Brain microvascular endothelial cell (primary cell): ENCODE data around the gene MAGIX.
"Not testable (repeated sequence)": the region's sequence is repeated elsewhere in the genome, so short reads cannot be mapped to it uniquely, and the experiment has no call there.

ENCODE experiments used
- DNase-seq: peaks from one replicate; pipeline ENCODE4 v3.0.0-alpha.2; 2020
- H3K27ac ChIP-seq: fragments of 250-450 bp; sonication (Bioruptor Pico); 2 replicates; pipeline ENCODE4 v1.5.1; 2020; ENCODE audit warnings: mild to moderate bottlenecking, moderate library complexity
- H3K27me3 ChIP-seq: fragments of 250-450 bp; sonication (Bioruptor Pico); replicated peaks from 2 replicates; pipeline ENCODE4 v1.5.1; 2020; ENCODE audit warnings: mild to moderate bottlenecking
- H3K36me3 ChIP-seq: fragments of 250-450 bp; sonication (Bioruptor Pico); replicated peaks from 2 replicates; pipeline ENCODE4 v1.5.1; 2020; ENCODE audit warnings: mild to moderate bottlenecking
- H3K4me3 ChIP-seq: 2 replicates; pipeline ENCODE4 v1.5.1; 2011; ENCODE audit warnings: low read depth, mild to moderate bottlenecking, control low read depth, low read length, moderate library complexity
- in situ Hi-C: cut with HindIII; loops from 2 replicates; pipeline ENCODE4 v1.10.0; 2017; ENCODE audit warnings: low sequenced_read_pairs, low pct_ligation_motif_present
- TF ChIP-seq, protein P1 (sequence below): IDR thresholded peaks from 2 replicates; pipeline ENCODE4 v1.5.1; 2011; ENCODE audit warnings: low read depth, mild to moderate bottlenecking, moderate library complexity, low read length, control low read depth, inconsistent platforms; ENCODE audit errors: missing control alignments

MAGIX gene

DNA sequence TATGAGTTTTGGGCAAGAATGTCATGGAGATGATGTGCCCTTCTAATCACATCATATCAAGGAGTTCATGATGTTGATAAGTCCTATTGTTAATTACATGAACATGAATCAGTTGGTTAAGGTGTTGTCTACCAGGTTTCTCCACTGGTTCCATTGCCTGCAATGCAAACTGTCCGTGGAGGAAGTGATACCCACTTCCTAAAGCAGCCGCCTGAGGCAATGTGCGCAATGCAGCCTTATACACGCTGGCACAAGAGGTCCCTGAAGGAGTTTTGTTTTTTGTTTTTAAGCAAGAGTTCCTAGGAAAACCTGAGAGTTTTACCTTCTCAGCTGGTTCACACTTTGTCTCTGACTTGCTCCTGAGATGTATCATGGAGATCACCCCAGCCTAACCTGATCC, 33.1 kb upstream of the MAGIX start:
- in situ Hi-C loops: no loop called here
- H3K36me3 ChIP-seq: no peaks in the 10 kb centered on the region

DNA sequence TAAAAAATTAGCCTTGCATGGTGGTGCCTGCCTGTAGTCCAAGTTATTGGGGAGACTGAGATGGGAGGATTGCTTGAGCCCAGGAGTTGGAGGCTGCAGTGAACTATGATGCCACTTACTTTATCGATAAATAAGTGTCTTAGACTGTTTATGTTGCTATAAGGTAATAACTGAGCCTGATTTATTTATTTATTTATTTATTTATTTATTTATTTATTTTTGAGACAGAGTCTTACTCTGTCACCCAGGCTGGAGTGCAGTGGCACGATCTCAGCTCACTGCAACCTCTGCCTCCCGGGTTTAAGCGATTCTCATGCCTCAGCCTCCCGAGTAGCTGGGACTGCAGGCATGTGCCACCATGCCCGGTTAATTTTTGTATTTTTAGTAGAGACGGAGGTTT, 30.3 kb upstream of the MAGIX start:
- DNase-seq, H3K27me3 ChIP-seq, H3K36me3 ChIP-seq, in situ Hi-C loops, H3K27ac ChIP-seq, H3K4me3 ChIP-seq: not testable (repeated sequence)

More for the DNA sequence above, 33.1 kb upstream of the MAGIX start:
- TF ChIP-seq, protein P1, sequence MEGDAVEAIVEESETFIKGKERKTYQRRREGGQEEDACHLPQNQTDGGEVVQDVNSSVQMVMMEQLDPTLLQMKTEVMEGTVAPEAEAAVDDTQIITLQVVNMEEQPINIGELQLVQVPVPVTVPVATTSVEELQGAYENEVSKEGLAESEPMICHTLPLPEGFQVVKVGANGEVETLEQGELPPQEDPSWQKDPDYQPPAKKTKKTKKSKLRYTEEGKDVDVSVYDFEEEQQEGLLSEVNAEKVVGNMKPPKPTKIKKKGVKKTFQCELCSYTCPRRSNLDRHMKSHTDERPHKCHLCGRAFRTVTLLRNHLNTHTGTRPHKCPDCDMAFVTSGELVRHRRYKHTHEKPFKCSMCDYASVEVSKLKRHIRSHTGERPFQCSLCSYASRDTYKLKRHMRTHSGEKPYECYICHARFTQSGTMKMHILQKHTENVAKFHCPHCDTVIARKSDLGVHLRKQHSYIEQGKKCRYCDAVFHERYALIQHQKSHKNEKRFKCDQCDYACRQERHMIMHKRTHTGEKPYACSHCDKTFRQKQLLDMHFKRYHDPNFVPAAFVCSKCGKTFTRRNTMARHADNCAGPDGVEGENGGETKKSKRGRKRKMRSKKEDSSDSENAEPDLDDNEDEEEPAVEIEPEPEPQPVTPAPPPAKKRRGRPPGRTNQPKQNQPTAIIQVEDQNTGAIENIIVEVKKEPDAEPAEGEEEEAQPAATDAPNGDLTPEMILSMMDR: no peak
- Histone ChIP-seq H3K4me3 (no peak overlapping the region), H3K27ac (no peak overlapping the region), H3K27me3 (no peaks in the 10 kb centered on the region)
- DNase-seq: no peak

DNA sequence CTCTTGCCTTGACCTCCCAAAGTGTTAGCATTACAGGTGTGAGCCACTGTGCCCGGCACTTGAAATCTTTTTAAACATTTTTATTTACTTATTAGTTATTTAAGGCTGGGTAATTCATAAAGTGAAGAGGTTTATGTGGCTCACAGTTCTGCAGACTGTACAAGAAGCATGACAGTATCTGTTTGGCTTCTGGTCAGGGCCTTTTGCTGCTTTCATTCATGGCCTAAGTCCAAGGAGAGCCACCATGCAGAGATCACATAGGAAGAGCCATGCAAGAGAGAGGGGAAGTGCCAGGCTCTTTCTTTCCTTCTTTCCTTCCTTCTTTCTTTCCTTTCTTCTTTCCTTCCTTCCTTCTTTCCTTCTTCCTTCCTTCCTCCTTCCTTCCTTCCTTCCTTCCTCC, 28.8 kb upstream of the MAGIX start:
- Histone ChIP-seq H3K36me3 (no peaks in the 10 kb centered on the region), H3K27me3 (no peaks in the 10 kb centered on the region), H3K4me3 (no peak overlapping the region), H3K27ac (no peak overlapping the region)
- TF ChIP-seq, protein P1: no peak
- DNase-seq: no peak
- in situ Hi-C loops: no loop called here

DNA sequence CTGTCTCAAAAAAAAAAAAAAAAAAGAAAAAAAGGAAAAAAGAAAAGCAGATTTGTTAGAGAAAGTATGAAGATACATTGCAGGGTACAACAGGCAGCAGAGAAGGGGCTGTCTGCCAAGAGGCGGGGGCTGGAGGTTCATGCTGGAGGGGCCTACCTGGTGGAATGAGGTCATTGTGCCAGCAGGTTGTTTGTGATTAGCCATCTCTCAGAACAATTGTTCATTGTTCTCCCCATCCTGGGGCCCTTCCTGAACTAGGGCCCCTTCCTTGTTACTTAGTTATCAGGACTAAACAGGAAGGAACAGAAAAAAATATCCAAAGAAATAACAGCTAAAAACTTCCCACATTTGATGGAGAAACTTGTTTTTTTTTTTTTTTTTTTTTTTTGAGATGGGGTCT, 25.1 kb upstream of the MAGIX start:
- TF ChIP-seq, protein P1: no peak
- no peak overlapping the region for H3K27ac ChIP-seq
- DNase-seq: no peak
- in situ Hi-C loops: no loop called here
- no peaks in the 10 kb centered on the region for H3K27me3 ChIP-seq
- no peak overlapping the region for H3K4me3 ChIP-seq
- no peaks in the 10 kb centered on the region for H3K36me3 ChIP-seq

DNA sequence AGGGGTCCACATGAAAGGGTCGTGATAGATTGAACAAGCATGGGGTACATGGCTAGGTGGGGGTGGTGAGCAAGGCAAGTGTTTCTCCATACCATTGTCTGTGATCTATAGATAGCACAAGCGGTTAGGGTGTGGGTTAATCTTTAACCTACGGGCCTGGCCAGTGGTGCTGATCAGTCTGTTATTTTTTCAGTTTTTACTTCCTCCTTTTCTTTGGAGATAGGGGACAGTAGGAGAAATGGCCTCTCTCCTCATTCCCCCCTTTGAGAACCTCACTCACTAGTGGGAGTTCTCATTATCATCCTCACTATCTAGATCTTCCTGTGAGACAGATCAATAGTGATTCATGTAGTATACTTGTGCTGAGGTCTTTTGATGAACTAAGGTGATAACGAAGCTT, 22.8 kb upstream of the MAGIX start:
- Histone ChIP-seq H3K27ac (no peak overlapping the region), H3K27me3 (no peaks in the 10 kb centered on the region)
- in situ Hi-C loops: no loop called here

DNA sequence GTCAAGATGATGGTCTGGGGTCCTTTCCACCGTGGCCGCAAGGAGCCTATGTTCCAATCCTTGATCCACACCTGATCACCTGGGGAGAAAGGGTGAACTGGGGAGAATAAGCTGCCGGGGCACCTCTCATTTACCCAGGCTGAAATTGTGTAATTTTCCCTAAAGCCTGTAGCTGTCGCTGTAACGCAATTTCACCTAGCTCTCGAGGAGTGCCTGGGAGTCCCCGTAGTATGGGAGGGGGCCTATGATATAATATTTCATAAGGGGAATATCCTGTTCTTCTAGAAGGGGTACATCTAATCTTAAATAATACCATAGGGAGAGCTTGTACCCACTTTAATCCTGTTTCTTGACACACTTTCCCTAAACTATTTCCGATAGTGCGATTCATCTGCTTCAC, 20.3 kb upstream of the MAGIX start:
- H3K27ac ChIP-seq, H3K36me3 ChIP-seq, DNase-seq, H3K27me3 ChIP-seq, in situ Hi-C loops, H3K4me3 ChIP-seq: not testable (repeated sequence)
- TF ChIP-seq, protein P1: peak; percentile 62

More for the DNA sequence above, 22.8 kb upstream of the MAGIX start:
- no peaks in the 10 kb centered on the region for H3K36me3 ChIP-seq
- TF ChIP-seq, protein P1: no peak
- no peak for DNase-seq
- H3K4me3 ChIP-seq: no peak overlapping the region

DNA sequence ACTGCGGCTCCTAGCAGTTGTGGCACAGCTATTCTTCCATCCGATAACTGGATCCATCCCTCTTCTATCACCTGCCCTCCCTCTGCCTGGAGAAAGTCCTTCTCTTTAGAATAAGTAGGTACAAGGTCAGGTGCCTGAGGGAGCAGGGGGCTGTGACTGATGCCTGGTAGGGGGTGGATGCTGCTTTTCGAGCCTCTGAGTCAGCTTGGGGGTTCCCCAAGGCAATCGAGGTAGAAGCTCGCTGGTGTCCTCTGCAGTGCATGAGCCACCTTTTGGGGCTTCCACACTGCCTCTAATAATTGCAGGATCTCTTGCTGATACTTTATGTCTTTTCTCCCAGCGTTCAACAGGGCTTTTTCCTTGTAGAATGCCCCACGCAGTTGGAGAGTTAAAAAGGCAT, 19.4 kb upstream of the MAGIX start:
- H3K27me3 ChIP-seq, DNase-seq, H3K27ac ChIP-seq, H3K36me3 ChIP-seq, in situ Hi-C loops, H3K4me3 ChIP-seq: not testable (repeated sequence)
